Measurements from ENCODE around the gene RNF220.

Gene RNF220

GRCh38 chr1:44590475-44590874 lies 185.4 kb downstream of the RNF220 start:
- DNase-seq, result no peak

GRCh38 chr1:44591381-44591780 lies 186.3 kb downstream of the RNF220 start:
- no peak for DNase-seq

- no peak for DNase-seq
Observed at GRCh38 chr1:44592208-44593145, 187.4 kb downstream of the RNF220 start.

- no peak for DNase-seq
Observed at GRCh38 chr1:44594353-44594752, 189.3 kb downstream of the RNF220 start.

- DNase-seq, result peak; percentile 34
Observed at GRCh38 chr1:44594871-44595735, 190.0 kb downstream of the RNF220 start.

GRCh38 chr1:44596511-44596910 lies 191.5 kb downstream of the RNF220 start:
- DNase-seq, result no peak

GRCh38 chr1:44598167-44598566 lies 193.1 kb downstream of the RNF220 start:
- DNase-seq, result no peak

- peak; percentile 70 for DNase-seq
Observed at GRCh38 chr1:44602634-44603628, 197.9 kb downstream of the RNF220 start.

GRCh38 chr1:44603718-44604117 lies 198.7 kb downstream of the RNF220 start:
- peak; percentile 85 for DNase-seq

- DNase-seq, result no peak
Observed at GRCh38 chr1:44604157-44604955, 199.3 kb downstream of the RNF220 start.

GRCh38 chr1:44605914-44606615 lies 201.0 kb downstream of the RNF220 start:
- no peak for DNase-seq

- no peak for DNase-seq
Observed at GRCh38 chr1:44606701-44607281, 201.7 kb downstream of the RNF220 start.

GRCh38 chr1:44608141-44608540 lies 203.1 kb downstream of the RNF220 start:
- no peak for DNase-seq

- peak; percentile 86 for DNase-seq
Observed at GRCh38 chr1:44609412-44609767, 204.3 kb downstream of the RNF220 start.

- no peak for DNase-seq
Observed at GRCh38 chr1:44609768-44610526, 204.9 kb downstream of the RNF220 start.

- no peak for DNase-seq
Observed at GRCh38 chr1:44610527-44611148, 205.6 kb downstream of the RNF220 start.

- no peak for DNase-seq
Observed at GRCh38 chr1:44611419-44611818, 206.4 kb downstream of the RNF220 start.

GRCh38 chr1:44611866-44612265 lies 206.8 kb downstream of the RNF220 start:
- no peak for DNase-seq

GRCh38 chr1:44613941-44614340 lies 208.9 kb downstream of the RNF220 start:
- DNase-seq, result no peak
